Neural progenitor cell (in vitro differentiated cells): ENCODE results near the gene GM2A. TPM values are rescaled to one million over a fixed set of nuclear protein-coding genes. Genes with fewer than 3 reads are reported as not detected.

ENCODE experiments used
- DNase-seq: peaks from one replicate; pipeline ENCODE4 v3.0.0-alpha.2; 2016; ENCODE audit warnings: low spot score
- H2AFZ ChIP-seq: fragments of 200-600 bp; sonication (generic); replicated peaks from 2 replicates; pipeline ENCODE4 v1.6.1; 2016; ENCODE audit warnings: antibody characterized with exemption
- H3F3A ChIP-seq: fragments of 200-600 bp; sonication (generic); 2 replicates; pipeline ENCODE4 v1.6.1; 2016; ENCODE audit warnings: antibody characterized with exemption, low read depth
- H3K27ac ChIP-seq: fragments of 200-600 bp; sonication (generic); 2 replicates; pipeline ENCODE4 v1.5.1; 2016; ENCODE audit warnings: mild to moderate bottlenecking
- H3K27me3 ChIP-seq: fragments of 200-600 bp; sonication (generic); 2 replicates; pipeline ENCODE4 v1.6.1; 2016; ENCODE audit warnings: mild to moderate bottlenecking, moderate library complexity
- H3K36me3 ChIP-seq: fragments of 200-600 bp; sonication (generic); 2 replicates; pipeline ENCODE4 v1.5.1; 2016
- H3K4me1 ChIP-seq: fragments of 200-600 bp; sonication (generic); 2 replicates; pipeline ENCODE4 v1.6.1; 2016; ENCODE audit warnings: mixed run types
- H3K4me2 ChIP-seq: fragments of 200-600 bp; sonication (generic); 2 replicates; pipeline ENCODE4 v1.6.1; 2016
- H3K4me3 ChIP-seq: fragments of 200-600 bp; sonication (generic); 2 replicates; pipeline ENCODE4 v1.5.1; 2016
- H3K79me2 ChIP-seq: fragments of 200-600 bp; sonication (generic); 2 replicates; pipeline ENCODE4 v1.6.1; 2016; ENCODE audit warnings: low read depth
- H3K9ac ChIP-seq: fragments of 200-600 bp; sonication (generic); 2 replicates; pipeline ENCODE4 v1.6.1; 2016
- H3K9me3 ChIP-seq: fragments of 200-600 bp; sonication (generic); 2 replicates; pipeline ENCODE4 v1.5.1; 2016; ENCODE audit warnings: low read depth
- H4K20me1 ChIP-seq: fragments of 200-600 bp; sonication (generic); 2 replicates; pipeline ENCODE4 v1.6.1; 2016; ENCODE audit warnings: low read depth
- H3K27ac Mint-ChIP-seq: 3 replicates; pipeline ENCODE4 v1.8.0; 2021; ENCODE audit warnings: mixed read lengths
- H3K27me3 Mint-ChIP-seq: 2 replicates; pipeline ENCODE4 v1.8.0; 2022; ENCODE audit warnings: low read depth, mild to moderate bottlenecking, inconsistent platforms, moderate library complexity, mixed read lengths; ENCODE audit not compliant: insufficient read depth
- H3K36me3 Mint-ChIP-seq: 3 replicates; pipeline ENCODE4 v1.8.0; 2021; ENCODE audit warnings: mixed read lengths
- H3K4me1 Mint-ChIP-seq: 3 replicates; pipeline ENCODE4 v1.8.0; 2021; ENCODE audit warnings: mixed read lengths
- H3K4me3 Mint-ChIP-seq: 3 replicates; pipeline ENCODE4 v1.8.0; 2021; ENCODE audit warnings: mild to moderate bottlenecking, moderate library complexity, mixed read lengths
- H3K9me3 Mint-ChIP-seq: 3 replicates; pipeline ENCODE4 v1.8.0; 2020; ENCODE audit warnings: mixed read lengths
- EZH2 ChIP-seq: fragments of 200-600 bp; sonication (generic); IDR thresholded peaks from 2 replicates; pipeline ENCODE4 v1.6.1; 2017; ENCODE audit warnings: antibody characterized with exemption, mild to moderate bottlenecking, moderate library complexity
- EZH2phosphoT487 ChIP-seq: fragments of 200-600 bp; sonication (generic); IDR thresholded peaks from 2 replicates; pipeline ENCODE4 v1.6.1; 2017; ENCODE audit warnings: antibody characterized with exemption
- total RNA-seq: library from RNA; depleted of rRNA; stranded (reverse); fragments of >200 nt; gene quantifications from 2 replicates; pipeline ENCODE4 v1.2.3, GENCODE V29; 2015; ENCODE audit warnings: low replicate concordance
- TF ChIP-seq, protein P1 (sequence below): fragments of 200-600 bp; sonication (generic); IDR thresholded peaks from 2 replicates; pipeline ENCODE4 v1.5.1; 2017; ENCODE audit warnings: antibody characterized with exemption, mild to moderate bottlenecking

GM2A gene
- total RNA-seq, 1 donor from 2014 or later, result 19.4 TPM

DNA sequence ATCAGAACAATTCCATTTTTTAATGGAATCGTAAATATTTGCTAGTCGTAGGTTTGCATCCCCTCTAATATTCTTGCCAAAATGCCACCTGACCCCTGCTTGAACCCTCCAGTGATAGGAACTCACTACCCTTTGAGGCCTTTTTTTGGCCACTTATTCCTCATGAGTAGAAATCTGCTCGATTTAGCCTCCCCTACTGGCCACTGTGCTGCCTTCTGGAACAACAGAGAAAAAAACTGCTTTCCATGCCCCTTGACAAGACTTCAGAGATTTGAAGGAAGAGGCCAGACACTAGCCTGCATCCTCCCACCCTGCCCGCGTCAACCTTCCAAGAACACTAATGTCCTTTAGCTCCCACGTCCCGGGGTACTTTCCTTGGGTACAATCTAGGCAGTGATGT is 33.2 kb upstream of the GM2A start:
- no peak overlapping the region for H3K4me3 Mint-ChIP-seq
- Histone ChIP-seq H4K20me1 (peaks cover 3% of the 10 kb centered on the region), H3K79me2 (no peaks in the 10 kb centered on the region), H3F3A (no peaks in the 10 kb centered on the region), H3K27me3 (peaks cover 33% of the 10 kb centered on the region), H3K9me3 (no peaks in the 10 kb centered on the region), H3K4me1 (no peaks in the 10 kb centered on the region), H3K9ac (no peak overlapping the region), H3K4me2 (no peak overlapping the region), H2AFZ (no peak overlapping the region), H3K27ac (no peak overlapping the region), H3K4me3 (no peak overlapping the region), H3K36me3 (no peaks in the 10 kb centered on the region)
- peaks cover 3% of the 10 kb centered on the region for H3K4me1 Mint-ChIP-seq
- TF ChIP-seq EZH2phosphoT487 (no peak), EZH2 (no peak)
- TF ChIP-seq, protein P1, sequence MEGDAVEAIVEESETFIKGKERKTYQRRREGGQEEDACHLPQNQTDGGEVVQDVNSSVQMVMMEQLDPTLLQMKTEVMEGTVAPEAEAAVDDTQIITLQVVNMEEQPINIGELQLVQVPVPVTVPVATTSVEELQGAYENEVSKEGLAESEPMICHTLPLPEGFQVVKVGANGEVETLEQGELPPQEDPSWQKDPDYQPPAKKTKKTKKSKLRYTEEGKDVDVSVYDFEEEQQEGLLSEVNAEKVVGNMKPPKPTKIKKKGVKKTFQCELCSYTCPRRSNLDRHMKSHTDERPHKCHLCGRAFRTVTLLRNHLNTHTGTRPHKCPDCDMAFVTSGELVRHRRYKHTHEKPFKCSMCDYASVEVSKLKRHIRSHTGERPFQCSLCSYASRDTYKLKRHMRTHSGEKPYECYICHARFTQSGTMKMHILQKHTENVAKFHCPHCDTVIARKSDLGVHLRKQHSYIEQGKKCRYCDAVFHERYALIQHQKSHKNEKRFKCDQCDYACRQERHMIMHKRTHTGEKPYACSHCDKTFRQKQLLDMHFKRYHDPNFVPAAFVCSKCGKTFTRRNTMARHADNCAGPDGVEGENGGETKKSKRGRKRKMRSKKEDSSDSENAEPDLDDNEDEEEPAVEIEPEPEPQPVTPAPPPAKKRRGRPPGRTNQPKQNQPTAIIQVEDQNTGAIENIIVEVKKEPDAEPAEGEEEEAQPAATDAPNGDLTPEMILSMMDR, result peak; percentile 31
- H3K36me3 Mint-ChIP-seq, result no peaks in the 10 kb centered on the region
- no peak overlapping the region for H3K27ac Mint-ChIP-seq
- no peak for DNase-seq
- H3K27me3 Mint-ChIP-seq, result peaks cover 15% of the 10 kb centered on the region
- no peaks in the 10 kb centered on the region for H3K9me3 Mint-ChIP-seq

DNA sequence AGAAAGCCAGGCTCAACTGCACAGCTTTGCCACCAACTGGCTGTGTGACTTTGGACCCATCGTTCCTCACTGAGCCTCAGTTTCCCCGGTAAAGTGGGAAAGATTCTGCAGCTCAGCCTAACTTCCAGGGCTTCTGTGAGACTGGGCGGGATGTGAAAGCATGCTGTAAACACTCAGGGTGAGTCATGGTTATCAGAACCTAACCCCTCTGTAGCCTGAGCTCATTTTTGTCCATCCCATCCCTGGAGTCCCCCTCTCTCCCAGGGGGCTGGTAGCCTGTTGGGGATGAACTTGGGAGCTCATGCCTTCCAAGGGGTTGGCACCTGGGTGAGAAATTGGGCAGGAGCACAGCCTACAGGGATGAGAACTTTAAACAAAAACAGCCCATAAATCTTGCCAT is 31.4 kb upstream of the GM2A start:
- H3K27me3 Mint-ChIP-seq, result peaks cover 17% of the 10 kb centered on the region
- no peak overlapping the region for H3K9ac ChIP-seq
- H3K27ac Mint-ChIP-seq, result no peak overlapping the region
- H3K27me3 ChIP-seq, result peaks cover 33% of the 10 kb centered on the region
- H3K4me1 Mint-ChIP-seq, result peaks cover 8% of the 10 kb centered on the region
- H2AFZ ChIP-seq, result no peak overlapping the region
- H3K4me3 Mint-ChIP-seq, result no peak overlapping the region
- H3F3A ChIP-seq, result no peaks in the 10 kb centered on the region
- no peaks in the 10 kb centered on the region for H3K9me3 Mint-ChIP-seq
- H3K4me3 ChIP-seq, result no peak overlapping the region
- no peak overlapping the region for H3K4me2 ChIP-seq
- no peak for DNase-seq
- H3K36me3 ChIP-seq, result no peaks in the 10 kb centered on the region
- no peaks in the 10 kb centered on the region for H3K9me3 ChIP-seq
- peaks cover 3% of the 10 kb centered on the region for H4K20me1 ChIP-seq
- TF ChIP-seq, protein P1, result no peak
- no peak for TF ChIP-seq EZH2
- TF ChIP-seq EZH2phosphoT487, result no peak
- no peaks in the 10 kb centered on the region for H3K79me2 ChIP-seq
- no peaks in the 10 kb centered on the region for H3K4me1 ChIP-seq
- no peaks in the 10 kb centered on the region for H3K36me3 Mint-ChIP-seq
- no peak overlapping the region for H3K27ac ChIP-seq

DNA sequence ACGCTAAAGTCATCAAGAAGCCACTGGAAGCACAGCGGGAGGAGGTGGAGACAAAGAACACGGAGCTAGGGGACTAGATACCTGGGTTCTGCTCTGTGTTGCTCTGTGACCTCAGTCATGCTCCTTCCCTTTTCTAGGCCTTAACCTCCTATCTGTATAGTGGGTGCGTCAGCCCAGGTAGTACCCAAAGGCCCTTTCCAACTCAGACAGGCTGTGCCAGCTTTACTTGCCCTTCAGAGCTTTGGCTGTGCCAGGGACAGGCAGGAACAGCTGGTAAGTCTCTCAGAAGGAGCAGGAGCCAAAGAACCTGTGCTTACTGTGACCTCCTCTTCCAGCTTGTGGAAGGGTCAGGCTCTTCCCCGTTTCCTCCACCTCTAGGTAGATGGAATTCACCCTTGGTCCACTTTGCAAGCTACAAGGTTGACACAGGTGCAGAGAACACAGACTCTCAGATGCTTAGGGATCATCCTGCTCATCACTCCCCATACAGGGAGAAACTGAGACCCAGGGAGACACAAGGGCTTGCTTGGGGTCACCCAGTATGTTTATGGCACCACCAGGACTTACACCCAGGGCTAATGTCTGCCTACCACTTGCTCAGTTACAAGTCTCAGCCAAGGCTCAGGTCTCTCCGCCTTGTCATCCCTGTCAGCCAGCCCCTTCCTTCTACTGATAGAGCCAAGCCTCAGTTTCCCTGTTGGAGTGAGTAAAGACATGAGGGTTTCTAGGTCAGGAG is 30.8 kb upstream of the GM2A start:
- no peaks in the 10 kb centered on the region for H3K9me3 Mint-ChIP-seq
- no peaks in the 10 kb centered on the region for H3F3A ChIP-seq
- no peak for DNase-seq
- H3K79me2 ChIP-seq, result no peaks in the 10 kb centered on the region
- H3K27me3 Mint-ChIP-seq, result peaks cover 17% of the 10 kb centered on the region
- TF ChIP-seq, protein P1, result no peak
- TF ChIP-seq EZH2phosphoT487 (no peak), EZH2 (no peak)
- H3K36me3 Mint-ChIP-seq, result no peaks in the 10 kb centered on the region
- no peak overlapping the region for H3K9ac ChIP-seq
- no peak overlapping the region for H3K4me2 ChIP-seq
- no peak overlapping the region for H3K27ac Mint-ChIP-seq
- peaks cover 8% of the 10 kb centered on the region for H3K4me1 Mint-ChIP-seq
- peaks cover 3% of the 10 kb centered on the region for H4K20me1 ChIP-seq
- no peaks in the 10 kb centered on the region for H3K36me3 ChIP-seq
- no peak overlapping the region for H2AFZ ChIP-seq
- H3K9me3 ChIP-seq, result no peaks in the 10 kb centered on the region
- peaks cover 33% of the 10 kb centered on the region for H3K27me3 ChIP-seq
- no peak overlapping the region for H3K4me3 ChIP-seq
- no peak overlapping the region for H3K27ac ChIP-seq
- H3K4me3 Mint-ChIP-seq, result peak overlapping the region; percentile 82
- H3K4me1 ChIP-seq, result no peaks in the 10 kb centered on the region
